MCF 10A (cell line): Measurements from ENCODE around the gene CD6. TPM values are rescaled to one million over a fixed set of nuclear protein-coding genes. Genes with fewer than 3 reads are reported as not detected.

Experiments
- BruUV-seq: library from RNA; stranded (reverse); fragments of 400-500 nt; replicated peaks from 2 replicates; lab custom pipeline; 2021; lab: Mats Ljungman, UMichigan
- CTCF ChIA-PET: fragments of 300-600 bp; sonication (Branson Sonifier 250); formaldehyde crosslinking; extraction: SDS; loops from one replicate; lab custom pipeline; 2021; ENCODE audit warnings: antibody characterized with exemption, inconsistent platforms; lab: Yijun Ruan, JAX
- POLR2A ChIA-PET: fragments of 300-600, 350-650 bp; sonication (Branson Sonifier 250); formaldehyde crosslinking; extraction: SDS; loops from one replicate; lab custom pipeline; 2020; ENCODE audit warnings: antibody characterized with exemption, inconsistent platforms; lab: Yijun Ruan, JAX
- DNase-seq: peaks from one replicate; pipeline ENCODE4 v3.0.0-alpha.2; 2018; ENCODE audit not compliant: unreplicated experiment
- H3K27ac Mint-ChIP-seq: one replicate; pipeline ENCODE4 v1.8.0; 2022; ENCODE audit warnings: mild to moderate bottlenecking, low read depth, mixed read lengths; ENCODE audit not compliant: unreplicated experiment
- H3K27me3 Mint-ChIP-seq: one replicate; pipeline ENCODE4 v1.8.0; 2022; ENCODE audit warnings: mixed read lengths; ENCODE audit not compliant: insufficient read depth, unreplicated experiment
- H3K36me3 Mint-ChIP-seq: one replicate; pipeline ENCODE4 v1.8.0; 2022; ENCODE audit warnings: mild to moderate bottlenecking, moderate library complexity, mixed read lengths; ENCODE audit not compliant: insufficient read depth, unreplicated experiment
- H3K4me1 Mint-ChIP-seq: one replicate; pipeline ENCODE4 v1.8.0; 2022; ENCODE audit warnings: mixed read lengths; ENCODE audit not compliant: insufficient read depth, unreplicated experiment
- H3K4me3 Mint-ChIP-seq: one replicate; pipeline ENCODE4 v1.8.0; 2022; ENCODE audit warnings: mild to moderate bottlenecking, moderate library complexity, mixed read lengths; ENCODE audit not compliant: unreplicated experiment
- H3K9me3 Mint-ChIP-seq: one replicate; pipeline ENCODE4 v1.8.0; 2022; ENCODE audit warnings: mixed read lengths; ENCODE audit not compliant: unreplicated experiment
- intact Hi-C: fragments of 100-400 bp; cut with micrococcal nuclease; formaldehyde crosslinking; loops from 2 replicates; pipeline ENCODE4 v1.14.1; 2022
- total RNA-seq: library from RNA; stranded (reverse); gene quantifications from 2 replicates; pipeline ENCODE4 v1.2.3, GENCODE V29; 2022
- TF ChIP-seq, protein P1 (sequence below): fragments of 200-600 bp; IDR thresholded peaks from one replicate; pipeline ENCODE4 v1.8.0; 2022; ENCODE audit warnings: antibody characterized with exemption, mild to moderate bottlenecking; ENCODE audit not compliant: unreplicated experiment

Gene CD6
- total RNA-seq, 1 experiment from 2014 or later: not detected

DNA sequence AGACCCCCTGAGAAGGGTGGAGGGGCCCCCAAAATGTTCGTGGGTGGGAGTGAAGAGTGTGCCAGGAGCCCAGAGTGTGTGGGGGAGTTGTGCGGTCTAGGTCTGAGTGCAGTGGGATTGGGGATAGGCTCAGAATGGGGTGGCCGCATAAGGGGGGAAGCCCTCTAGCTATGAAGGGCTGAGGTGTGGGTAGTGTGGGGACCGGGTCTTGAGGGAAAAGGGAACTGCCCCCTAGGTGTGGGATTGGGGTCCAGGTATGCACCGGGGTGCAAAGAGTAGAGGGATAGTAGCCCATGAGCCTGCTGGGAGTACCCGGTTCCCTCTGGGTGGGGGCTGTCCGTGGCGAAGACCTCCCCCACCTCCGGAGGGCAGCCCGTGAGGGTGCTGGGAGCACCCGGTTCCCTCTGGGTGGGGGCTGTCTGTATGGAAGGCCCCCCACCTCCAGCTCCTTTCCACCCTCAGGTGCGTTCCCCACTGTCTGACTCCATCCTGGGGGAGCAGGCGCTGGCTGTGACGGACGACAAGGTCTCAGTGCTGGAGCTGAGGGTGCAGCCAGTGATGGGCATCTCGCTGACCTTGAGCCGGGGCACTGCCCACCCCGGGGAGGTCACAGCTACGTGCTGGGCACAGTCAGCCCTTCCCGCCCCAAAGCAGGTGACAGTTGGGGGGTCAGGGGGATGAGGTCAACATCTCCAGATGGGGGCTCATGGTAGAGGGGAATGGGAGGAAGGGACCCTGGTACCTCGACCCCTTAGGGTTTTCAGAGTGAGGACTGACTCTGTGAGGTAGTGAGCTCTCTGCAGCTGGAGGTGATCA is 36.5 kb upstream of the CD6 start:
- DNase-seq: no peak
- BruUV-seq: no TSS peak
- Mint-ChIP-seq H3K27ac (no peak overlapping the region), H3K4me1 (no peaks in the 10 kb centered on the region), H3K4me3 (no peak overlapping the region), H3K36me3 (peaks cover 6% of the 10 kb centered on the region), H3K9me3 (no peaks in the 10 kb centered on the region), H3K27me3 (peaks cover 7% of the 10 kb centered on the region)
- intact Hi-C loops: no loop called here
- POLR2A ChIA-PET: no interaction called here
- CTCF ChIA-PET: interaction anchor here (0.6 to 1.2 kb wide), 3 partner anchors 36 to 649 kb away, joined by 3 read pairs; no protein-coding TSS in a partner anchor
- TF ChIP-seq, protein P1, sequence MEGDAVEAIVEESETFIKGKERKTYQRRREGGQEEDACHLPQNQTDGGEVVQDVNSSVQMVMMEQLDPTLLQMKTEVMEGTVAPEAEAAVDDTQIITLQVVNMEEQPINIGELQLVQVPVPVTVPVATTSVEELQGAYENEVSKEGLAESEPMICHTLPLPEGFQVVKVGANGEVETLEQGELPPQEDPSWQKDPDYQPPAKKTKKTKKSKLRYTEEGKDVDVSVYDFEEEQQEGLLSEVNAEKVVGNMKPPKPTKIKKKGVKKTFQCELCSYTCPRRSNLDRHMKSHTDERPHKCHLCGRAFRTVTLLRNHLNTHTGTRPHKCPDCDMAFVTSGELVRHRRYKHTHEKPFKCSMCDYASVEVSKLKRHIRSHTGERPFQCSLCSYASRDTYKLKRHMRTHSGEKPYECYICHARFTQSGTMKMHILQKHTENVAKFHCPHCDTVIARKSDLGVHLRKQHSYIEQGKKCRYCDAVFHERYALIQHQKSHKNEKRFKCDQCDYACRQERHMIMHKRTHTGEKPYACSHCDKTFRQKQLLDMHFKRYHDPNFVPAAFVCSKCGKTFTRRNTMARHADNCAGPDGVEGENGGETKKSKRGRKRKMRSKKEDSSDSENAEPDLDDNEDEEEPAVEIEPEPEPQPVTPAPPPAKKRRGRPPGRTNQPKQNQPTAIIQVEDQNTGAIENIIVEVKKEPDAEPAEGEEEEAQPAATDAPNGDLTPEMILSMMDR: no peak

DNA sequence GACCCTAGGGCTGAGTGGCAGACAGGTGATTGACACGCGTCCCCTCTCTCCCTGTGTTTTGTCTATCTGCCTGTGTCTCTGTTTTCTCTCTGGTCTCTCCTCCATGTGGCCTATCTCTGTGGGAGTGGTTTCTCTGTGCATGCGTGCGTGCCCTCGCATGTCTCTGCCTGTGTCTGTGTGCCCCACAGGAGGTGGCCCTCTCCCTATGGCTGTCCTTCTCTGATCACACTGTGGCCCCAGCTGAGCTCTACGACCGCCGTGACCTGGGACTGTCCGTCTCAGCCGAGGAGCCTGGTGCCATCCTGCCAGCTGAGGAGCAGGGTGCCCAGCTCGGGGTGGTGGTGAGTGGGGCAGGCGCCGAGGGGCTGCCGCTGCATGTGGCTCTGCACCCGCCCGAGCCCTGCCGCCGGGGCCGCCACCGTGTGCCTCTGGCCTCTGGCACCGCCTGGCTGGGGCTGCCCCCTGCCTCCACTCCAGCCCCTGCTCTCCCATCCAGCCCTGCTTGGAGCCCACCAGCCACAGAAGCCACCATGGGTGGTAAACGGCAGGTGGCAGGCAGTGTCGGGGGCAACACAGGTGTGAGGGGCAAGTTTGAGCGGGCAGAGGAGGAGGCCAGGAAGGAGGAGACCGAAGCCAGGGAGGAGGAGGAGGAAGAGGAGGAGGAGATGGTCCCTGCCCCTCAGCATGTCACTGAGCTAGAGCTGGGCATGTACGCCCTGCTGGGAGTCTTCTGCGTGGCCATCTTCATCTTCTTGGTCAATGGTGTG is 35.6 kb upstream of the CD6 start:
- ChIA-PET POLR2A (no interaction called here), CTCF (interaction anchor here (0.9 kb wide), 1 partner anchor 36 kb away, joined by 3 read pairs; no protein-coding TSS in a partner anchor)
- Mint-ChIP-seq H3K27me3 (peaks cover 7% of the 10 kb centered on the region), H3K4me3 (no peak overlapping the region), H3K36me3 (peaks cover 6% of the 10 kb centered on the region), H3K9me3 (no peaks in the 10 kb centered on the region), H3K27ac (no peak overlapping the region), H3K4me1 (no peaks in the 10 kb centered on the region)
- TF ChIP-seq, protein P1: no peak
- no peak for DNase-seq
- BruUV-seq: no TSS peak
- intact Hi-C loops: no loop called here

GRCh38 chr11:60936467-60937143 is 34.9 kb upstream of the CD6 start:
- Mint-ChIP-seq H3K4me1 (no peaks in the 10 kb centered on the region), H3K27ac (no peak overlapping the region), H3K9me3 (no peaks in the 10 kb centered on the region), H3K36me3 (peaks cover 6% of the 10 kb centered on the region), H3K4me3 (no peak overlapping the region), H3K27me3 (peaks cover 14% of the 10 kb centered on the region)
- no TSS peak for BruUV-seq
- POLR2A ChIA-PET: no interaction called here
- TF ChIP-seq, protein P1: no peak
- no peak for DNase-seq
- CTCF ChIA-PET: no interaction called here
- intact Hi-C loops: no loop called here

DNA sequence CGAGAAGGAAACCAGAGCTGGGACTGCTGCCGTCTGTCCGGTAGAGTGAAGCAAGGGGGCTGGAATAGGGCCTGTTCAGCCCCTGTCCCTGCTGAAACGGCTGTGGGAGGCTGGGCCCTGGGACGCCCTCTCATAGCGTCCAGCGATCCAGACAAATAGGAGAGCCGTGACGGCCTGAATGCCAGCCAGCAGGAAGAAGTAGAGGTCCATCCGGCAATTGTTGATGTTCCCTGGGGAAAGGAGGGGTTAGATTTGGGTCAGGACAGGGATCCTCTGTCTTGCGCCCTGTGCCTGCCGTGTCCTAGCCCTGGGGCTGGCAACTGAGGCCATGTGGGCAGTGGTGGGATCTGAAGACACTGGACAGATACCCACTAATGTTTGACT is 34.3 kb upstream of the CD6 start:
- Mint-ChIP-seq H3K9me3 (no peaks in the 10 kb centered on the region), H3K36me3 (peaks cover 6% of the 10 kb centered on the region), H3K4me1 (no peaks in the 10 kb centered on the region), H3K27me3 (peaks cover 14% of the 10 kb centered on the region), H3K27ac (no peak overlapping the region), H3K4me3 (no peak overlapping the region)
- TF ChIP-seq, protein P1: no peak
- ChIA-PET POLR2A (no interaction called here), CTCF (no interaction called here)
- intact Hi-C loops: no loop called here
- BruUV-seq: no TSS peak
- no peak for DNase-seq
